Activated naive CD8-positive, alpha-beta T cell treated with anti-CD3 and anti-CD28 coated beads, Interleukin-2, amount 10 ng/mL, durations not matched to agents 7 days and 5 days (primary cell): Measurements from ENCODE around the gene PTPMT1. TPM values are rescaled to one million over a fixed set of nuclear protein-coding genes. Genes with fewer than 3 reads are reported as not detected.
"Not testable (repeated sequence)": the region's sequence is repeated elsewhere in the genome, so short reads cannot be mapped to it uniquely, and the experiment has no call there.

ENCODE experiments used
- ATAC-seq: fragments of 150-1000 bp; cut with Tn5 transposase; one replicate; pipeline ENCODE4 v1.10.0; 2021; ENCODE audit warnings: low read depth, moderate library complexity
- POLR2A ChIA-PET: fragments of 350-600 bp; sonication (Branson Sonifier 250); formaldehyde crosslinking; loops from one replicate; lab custom pipeline; 2021; ENCODE audit warnings: antibody characterized with exemption; lab: Charles Lee
- DNase-seq: peaks from one replicate; pipeline ENCODE4 v3.0.0; 2021
- H3K27ac Mint-ChIP-seq: one replicate; pipeline ENCODE4 v1.8.0; 2022; ENCODE audit warnings: mild to moderate bottlenecking, mixed read lengths
- H3K27me3 Mint-ChIP-seq: one replicate; pipeline ENCODE4 v1.8.0; 2022; ENCODE audit warnings: mild to moderate bottlenecking, moderate library complexity, mixed read lengths
- H3K36me3 Mint-ChIP-seq: one replicate; pipeline ENCODE4 v1.8.0; 2021; ENCODE audit warnings: mild to moderate bottlenecking, mixed read lengths
- H3K4me1 Mint-ChIP-seq: one replicate; pipeline ENCODE4 v1.8.0; 2021; ENCODE audit warnings: mixed read lengths
- H3K4me3 Mint-ChIP-seq: one replicate; pipeline ENCODE4 v1.8.0; 2022; ENCODE audit warnings: mild to moderate bottlenecking, moderate library complexity, mixed read lengths
- H3K9me3 Mint-ChIP-seq: one replicate; pipeline ENCODE4 v1.8.0; 2021; ENCODE audit warnings: mixed read lengths
- total RNA-seq, 2 experiments: library from RNA; stranded (reverse); gene quantifications; one replicate each; pipeline ENCODE4 v1.2.3, GENCODE V29; 2021

PTPMT1 gene
- 10 to 100 TPM; 37.9 to 39.3 TPM for total RNA-seq

- H3K36me3 Mint-ChIP-seq: peaks cover 8% of the 10 kb centered on the region
- POLR2A ChIA-PET: interaction anchor here (0.6 to 4.2 kb wide), 9 partner anchors 12 to 284 kb away, joined by 3 to 49 read pairs (median 4); partner anchors contain the start of genes CELF1, FAM180B, KBTBD4 and NDUFS3
- H3K27ac Mint-ChIP-seq: peak within 1 kb of the TSS; percentile 85
- DNase-seq (peak; percentile 81), ATAC-seq (peak; percentile 94)
- peak within 1 kb of the TSS; percentile 89 for H3K4me3 Mint-ChIP-seq
- peaks cover 12% of the 10 kb centered on the region for H3K4me1 Mint-ChIP-seq
- H3K9me3 Mint-ChIP-seq: no peaks in the 10 kb centered on the region
- H3K27me3 Mint-ChIP-seq: no peaks in the 10 kb centered on the region
Observed at GRCh38 chr11:47565340-47566148, at the start of gene PTPMT1. Gene PTPMT1 (plus strand): TSS chr11:47565599. CDS start chr11:47565623, 24 bp downstream.

GRCh38 chr11:47516155-47516554 lies 49.2 kb upstream of the PTPMT1 start:
- Mint-ChIP-seq H3K36me3 (peaks cover 5% of the 10 kb centered on the region), H3K4me3 (no peak overlapping the region), H3K27me3 (no peaks in the 10 kb centered on the region), H3K27ac (no peak overlapping the region), H3K9me3 (no peaks in the 10 kb centered on the region), H3K4me1 (peaks cover 27% of the 10 kb centered on the region)
- POLR2A ChIA-PET: no interaction called here
- ATAC-seq: no peak
- no peak for DNase-seq

GRCh38 chr11:47516984-47517853 lies 48.2 kb upstream of the PTPMT1 start:
- Mint-ChIP-seq H3K4me1 (peaks cover 28% of the 10 kb centered on the region), H3K36me3 (peaks cover 5% of the 10 kb centered on the region), H3K27ac (no peak overlapping the region), H3K4me3 (no peak overlapping the region), H3K27me3 (no peaks in the 10 kb centered on the region), H3K9me3 (no peaks in the 10 kb centered on the region)
- DNase-seq: no peak
- POLR2A ChIA-PET: interaction anchor here (1.0 to 1.4 kb wide), 2 partner anchors 16 to 35 kb away, joined by 3 to 4 read pairs; partner anchors contain the start of gene CELF1
- ATAC-seq: no peak

GRCh38 chr11:47518212-47518964 lies 47.0 kb upstream of the PTPMT1 start:
- ATAC-seq: no peak
- no peak for DNase-seq
- Mint-ChIP-seq H3K4me3 (peak overlapping the region; percentile 2), H3K4me1 (peaks cover 32% of the 10 kb centered on the region), H3K9me3 (no peaks in the 10 kb centered on the region), H3K27ac (peak overlapping the region; percentile 75), H3K36me3 (peaks cover 5% of the 10 kb centered on the region), H3K27me3 (no peaks in the 10 kb centered on the region)
- POLR2A ChIA-PET: interaction anchor here (1.0 to 1.4 kb wide), 3 partner anchors 17 to 47 kb away, joined by 3 to 4 read pairs (median 3); partner anchors contain the start of genes CELF1 and PTPMT1

- ATAC-seq (peak; percentile 59), DNase-seq (no peak)
- H3K27me3 Mint-ChIP-seq: no peaks in the 10 kb centered on the region
- peaks cover 36% of the 10 kb centered on the region for H3K4me1 Mint-ChIP-seq
- H3K27ac Mint-ChIP-seq: peak overlapping the region; percentile 70
- no peaks in the 10 kb centered on the region for H3K9me3 Mint-ChIP-seq
- POLR2A ChIA-PET: interaction anchor here (0.8 to 1.8 kb wide), 2 partner anchors 29 to 97 kb away, joined by 3 to 7 read pairs; partner anchors contain the start of genes CELF1 and PSMC3
- H3K36me3 Mint-ChIP-seq: peaks cover 6% of the 10 kb centered on the region
- peak overlapping the region; percentile 41 for H3K4me3 Mint-ChIP-seq
Observed at GRCh38 chr11:47523490-47524225, 41.7 kb upstream of the PTPMT1 start.

- no peaks in the 10 kb centered on the region for H3K27me3 Mint-ChIP-seq
- DNase-seq (no peak), ATAC-seq (peak; percentile 49)
- POLR2A ChIA-PET: interaction anchor here (1.8 kb wide), 1 partner anchor 28 kb away, joined by 7 read pairs; the partner anchor contains the start of gene CELF1
- peak overlapping the region; percentile 38 for H3K4me3 Mint-ChIP-seq
- H3K36me3 Mint-ChIP-seq: peaks cover 6% of the 10 kb centered on the region
- no peaks in the 10 kb centered on the region for H3K9me3 Mint-ChIP-seq
- peaks cover 33% of the 10 kb centered on the region for H3K4me1 Mint-ChIP-seq
- H3K27ac Mint-ChIP-seq: peak overlapping the region; percentile 63
Observed at GRCh38 chr11:47524291-47524874, 41.0 kb upstream of the PTPMT1 start.

- H3K36me3 Mint-ChIP-seq, H3K9me3 Mint-ChIP-seq, H3K27me3 Mint-ChIP-seq, H3K27ac Mint-ChIP-seq, DNase-seq, H3K4me3 Mint-ChIP-seq, ATAC-seq, POLR2A ChIA-PET: not testable (repeated sequence)
- peaks cover 33% of the 10 kb centered on the region for H3K4me1 Mint-ChIP-seq
Observed at GRCh38 chr11:47526032-47526431, 39.4 kb upstream of the PTPMT1 start.

GRCh38 chr11:47527186-47527585 lies 38.2 kb upstream of the PTPMT1 start:
- Mint-ChIP-seq H3K27me3 (no peaks in the 10 kb centered on the region), H3K9me3 (no peaks in the 10 kb centered on the region), H3K4me3 (no peak overlapping the region), H3K4me1 (peaks cover 33% of the 10 kb centered on the region), H3K27ac (no peak overlapping the region), H3K36me3 (peaks cover 8% of the 10 kb centered on the region)
- POLR2A ChIA-PET: interaction anchor here (0.6 kb wide), 1 partner anchor 476 kb away, joined by 3 read pairs; no protein-coding TSS in a partner anchor
- no peak for ATAC-seq
- DNase-seq: no peak

- no peak overlapping the region for H3K27ac Mint-ChIP-seq
- ATAC-seq (no peak), DNase-seq (no peak)
- POLR2A ChIA-PET: interaction anchor here (1.5 kb wide), 1 partner anchor 35 kb away, joined by 4 read pairs; the partner anchor contains the start of gene PTPMT1
- H3K9me3 Mint-ChIP-seq: no peaks in the 10 kb centered on the region
- H3K4me3 Mint-ChIP-seq: no peak overlapping the region
- peaks cover 8% of the 10 kb centered on the region for H3K36me3 Mint-ChIP-seq
- peaks cover 16% of the 10 kb centered on the region for H3K4me1 Mint-ChIP-seq
- no peaks in the 10 kb centered on the region for H3K27me3 Mint-ChIP-seq
Observed at GRCh38 chr11:47529951-47530350, 35.4 kb upstream of the PTPMT1 start.

- POLR2A ChIA-PET: interaction anchor here (1.5 kb wide), 1 partner anchor 35 kb away, joined by 4 read pairs; the partner anchor contains the start of gene PTPMT1
- not testable (repeated sequence) for DNase-seq, ATAC-seq, H3K27ac Mint-ChIP-seq, H3K4me3 Mint-ChIP-seq, H3K9me3 Mint-ChIP-seq, H3K27me3 Mint-ChIP-seq
- peaks cover 12% of the 10 kb centered on the region for H3K4me1 Mint-ChIP-seq
- H3K36me3 Mint-ChIP-seq: peaks cover 11% of the 10 kb centered on the region
Observed at GRCh38 chr11:47530721-47531120, 34.7 kb upstream of the PTPMT1 start.

- peaks cover 9% of the 10 kb centered on the region for H3K4me1 Mint-ChIP-seq
- H3K27ac Mint-ChIP-seq: no peak overlapping the region
- ATAC-seq (no peak), DNase-seq (no peak)
- H3K36me3 Mint-ChIP-seq: peaks cover 12% of the 10 kb centered on the region
- H3K4me3 Mint-ChIP-seq: no peak overlapping the region
- POLR2A ChIA-PET: interaction anchor here (1.5 kb wide), 1 partner anchor 34 kb away, joined by 4 read pairs; the partner anchor contains the start of gene PTPMT1
- H3K27me3 Mint-ChIP-seq: no peaks in the 10 kb centered on the region
- H3K9me3 Mint-ChIP-seq: no peaks in the 10 kb centered on the region
Observed at GRCh38 chr11:47531666-47532065, 33.7 kb upstream of the PTPMT1 start.
